CD14-positive monocyte (primary cell): ENCODE data around the gene CTSH. TPM values are rescaled to one million over a fixed set of nuclear protein-coding genes. Genes with fewer than 3 reads are reported as not detected.

Experiments
- DNase-seq, 3 donors: peaks; one replicate each; pipeline ENCODE4 v3.0.0-alpha.2; 2011 to 2022
- H2AFZ ChIP-seq: 2 replicates; pipeline ENCODE4 v1.6.0; 2012; ENCODE audit warnings: mild to moderate bottlenecking, low read depth, low read length, inconsistent platforms; ENCODE audit not compliant: insufficient read depth, poor library complexity, severe bottlenecking
- H3K27ac ChIP-seq, 2 donors: 1 replicate in 1 of 2; 2 replicates in 1 of 2; pipeline ENCODE4 v1.5.1; 2012 to 2013; ENCODE audit warnings: low read length in 2 of 2, control low read depth in 1 of 2, inconsistent platforms in 1 of 2, low read depth in 1 of 2, mild to moderate bottlenecking in 1 of 2
- H3K27me3 ChIP-seq, 2 donors: one replicate each; pipeline versions ENCODE4 v1.6.0 to v1.6.1; 2011 to 2013; ENCODE audit warnings: low read length in 2 of 2; ENCODE audit not compliant: control insufficient read depth in 2 of 2, insufficient read depth in 2 of 2
- H3K36me3 ChIP-seq, 2 donors: replicated peaks in 1 of 2; 1 replicate in 1 of 2; 2 replicates in 1 of 2; pipeline versions ENCODE4 v1.5.1 to v1.6.1; 2012 to 2013; ENCODE audit warnings: low read length in 2 of 2, control low read depth in 1 of 2, inconsistent platforms in 1 of 2, mild to moderate bottlenecking in 1 of 2; ENCODE audit not compliant: insufficient read depth in 2 of 2, control insufficient read depth in 1 of 2
- H3K4me1 ChIP-seq, 2 donors: 1 replicate in 1 of 2; 2 replicates in 1 of 2; pipeline versions ENCODE4 v1.5.1 to v1.6.1; 2012 to 2013; ENCODE audit warnings: low read length in 2 of 2, control low read depth in 1 of 2, inconsistent platforms in 1 of 2, mild to moderate bottlenecking in 1 of 2, moderate library complexity in 1 of 2; ENCODE audit not compliant: insufficient read depth in 2 of 2, control insufficient read depth in 1 of 2
- H3K4me2 ChIP-seq: replicated peaks from 2 replicates; pipeline ENCODE3; 2012; ENCODE audit warnings: low read length, moderate library complexity, mild to moderate bottlenecking; ENCODE audit not compliant: poor library complexity, severe bottlenecking; ENCODE audit errors: extremely low read depth
- H3K4me3 ChIP-seq, 3 experiments: fragments of 200-600 bp in 1 of 3; sonication (generic) in 1 of 3; replicated peaks in 1 of 3; 1 replicate in 2 of 3; 2 replicates in 1 of 3; pipeline ENCODE4 v1.5.1; 2011 to 2013; ENCODE audit warnings: low read length in 3 of 3, mild to moderate bottlenecking in 3 of 3, control low read depth in 2 of 3, low read depth in 2 of 3, inconsistent platforms in 1 of 3, moderate library complexity in 1 of 3
- H3K79me2 ChIP-seq: 2 replicates; pipeline ENCODE4 v1.6.0; 2012; ENCODE audit warnings: mild to moderate bottlenecking, control low read depth, inconsistent platforms, low read length, moderate library complexity; ENCODE audit not compliant: insufficient read depth
- H3K9ac ChIP-seq: 2 replicates; pipeline ENCODE4 v1.6.0; 2017; ENCODE audit warnings: low read length, mild to moderate bottlenecking; ENCODE audit not compliant: insufficient read depth, poor library complexity, severe bottlenecking
- H3K9me3 ChIP-seq, 2 donors: replicated peaks in 1 of 2; 1 replicate in 1 of 2; 2 replicates in 1 of 2; pipeline versions ENCODE4 v1.5.1 to v1.6.1; 2012 to 2013; ENCODE audit warnings: low read length in 2 of 2, control low read depth in 1 of 2; ENCODE audit not compliant: control insufficient read depth in 1 of 2, insufficient read depth in 1 of 2
- H4K20me1 ChIP-seq: 2 replicates; pipeline ENCODE4 v1.6.0; 2012; ENCODE audit warnings: mild to moderate bottlenecking, low read length, control low read depth, moderate library complexity; ENCODE audit not compliant: insufficient read depth
- H3K27ac Mint-ChIP-seq, 7 donors: one replicate each; pipeline ENCODE4 v1.8.0; 2020; ENCODE audit warnings: mild to moderate bottlenecking in 7 of 7, mixed read lengths in 7 of 7, moderate library complexity in 6 of 7, inconsistent platforms in 2 of 7
- H3K27me3 Mint-ChIP-seq, 3 donors: one replicate each; pipeline ENCODE4 v1.8.0; 2021 to 2022; ENCODE audit warnings: low read depth in 3 of 3, mild to moderate bottlenecking in 3 of 3, mixed read lengths in 3 of 3, moderate library complexity in 3 of 3, inconsistent platforms in 1 of 3
- H3K36me3 Mint-ChIP-seq, 2 donors: one replicate each; pipeline ENCODE4 v1.8.0; 2020; ENCODE audit warnings: mixed read lengths in 2 of 2, inconsistent platforms in 1 of 2, mild to moderate bottlenecking in 1 of 2
- H3K4me1 Mint-ChIP-seq: one replicate; pipeline ENCODE4 v1.8.0; 2020; ENCODE audit warnings: mild to moderate bottlenecking, mixed read lengths
- H3K4me3 Mint-ChIP-seq, 2 donors: one replicate each; pipeline ENCODE4 v1.8.0; 2020; ENCODE audit warnings: mild to moderate bottlenecking in 2 of 2, mixed read lengths in 2 of 2, moderate library complexity in 1 of 2
- H3K9me3 Mint-ChIP-seq, 7 donors: one replicate each; pipeline ENCODE4 v1.8.0; 2020 to 2022; ENCODE audit warnings: mixed read lengths in 7 of 7, mild to moderate bottlenecking in 6 of 7, moderate library complexity in 6 of 7, inconsistent platforms in 2 of 7
- WGBS: methylation state at CpG from one replicate; pipeline ENCODE4 v1.1.5; 2013; ENCODE audit warnings: missing lambda C conversion rate; ENCODE audit not compliant: insufficient coverage; 5-methylcytosine and 5-hydroxymethylcytosine counted together
- intact Hi-C, 2 donors: fragments of 100-400 bp; cut with micrococcal nuclease; formaldehyde crosslinking; loops; one replicate each; pipeline versions ENCODE4 v1.15.0 to v1.15.1; 2023
- polyA plus RNA-seq, 3 donors: library from polyadenylated mRNA; depleted of rRNA in 1 of 3; unstranded in 2 of 3; stranded (reverse) in 1 of 3; fragments of 300-500 nt in 2 of 3; fragments of >200 nt in 1 of 3; fragmentation: Illumina TruSeq in 2 of 3; gene quantifications; 1 replicate in 2 of 3; 2 replicates in 1 of 3; pipeline ENCODE4 v1.2.3, GENCODE V29; 2012 to 2021
- TF ChIP-seq, protein P1 (sequence below): fragments of 200-600 bp; IDR thresholded peaks from one replicate; pipeline ENCODE4 v1.8.0; 2022; ENCODE audit warnings: antibody characterized with exemption, mild to moderate bottlenecking

CTSH gene
- polyA plus RNA-seq, 3 donors: 555 to 884 (median 756) TPM

DNA sequence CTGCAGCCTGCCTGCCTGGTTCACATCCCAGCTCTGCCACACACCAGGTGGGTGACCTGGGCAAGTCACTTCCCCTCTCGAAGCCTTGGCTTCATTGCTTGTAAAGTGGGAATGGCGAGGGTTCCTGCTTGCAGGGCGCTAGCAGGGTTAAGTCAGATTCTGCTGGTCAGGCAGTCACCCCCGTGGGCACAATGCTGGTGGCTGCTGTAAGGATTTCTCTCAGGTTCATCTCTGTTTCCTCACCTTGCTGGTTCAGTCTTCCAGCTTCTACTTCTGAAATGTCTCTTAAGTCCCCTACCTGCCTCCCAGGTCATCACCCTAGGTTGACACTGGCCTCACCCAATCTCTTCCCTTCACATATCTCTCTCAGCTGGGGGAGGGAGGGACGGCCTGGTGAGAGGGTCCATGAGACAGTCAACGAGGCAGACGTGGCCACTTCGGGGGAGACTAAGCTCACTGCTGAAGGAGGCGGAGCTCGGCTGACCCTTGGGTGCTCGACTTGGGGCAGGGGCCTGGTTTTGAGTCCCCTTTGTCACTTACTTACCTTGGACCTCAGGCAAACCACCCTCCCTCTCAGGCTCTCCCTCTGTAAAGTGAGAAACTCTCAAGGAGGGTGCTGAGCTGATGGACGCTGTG is 11.5 kb downstream of the CTSH start:
- 88% methylated on average over 5 of the region's 12 CpGs for WGBS
- no peak for DNase-seq
- intact Hi-C loops: no loop called here
- Histone ChIP-seq H3K27me3 (no peaks in the 10 kb centered on the region), H3K4me1 (peaks cover 52 to 54% of the 10 kb centered on the region in 2 donors), H2AFZ (no peak overlapping the region), H3K9me3 (no peaks in the 10 kb centered on the region), H3K79me2 (peaks cover 70% of the 10 kb centered on the region), H3K4me2 (no peak overlapping the region), H4K20me1 (peaks cover 45% of the 10 kb centered on the region), H3K9ac (no peak overlapping the region), H3K4me3 (no peak overlapping the region), H3K36me3 (peaks cover 74 to 81% of the 10 kb centered on the region in 2 donors), H3K27ac (peak overlapping the region in 1 of 2 donors; percentile 33)
- no peaks in the 10 kb centered on the region for H3K9me3 Mint-ChIP-seq
- peak overlapping the region in 6 of 7 donors; percentile 14 to 73 (median 70) for H3K27ac Mint-ChIP-seq
- H3K27me3 Mint-ChIP-seq: no peaks in the 10 kb centered on the region
- TF ChIP-seq, protein P1, sequence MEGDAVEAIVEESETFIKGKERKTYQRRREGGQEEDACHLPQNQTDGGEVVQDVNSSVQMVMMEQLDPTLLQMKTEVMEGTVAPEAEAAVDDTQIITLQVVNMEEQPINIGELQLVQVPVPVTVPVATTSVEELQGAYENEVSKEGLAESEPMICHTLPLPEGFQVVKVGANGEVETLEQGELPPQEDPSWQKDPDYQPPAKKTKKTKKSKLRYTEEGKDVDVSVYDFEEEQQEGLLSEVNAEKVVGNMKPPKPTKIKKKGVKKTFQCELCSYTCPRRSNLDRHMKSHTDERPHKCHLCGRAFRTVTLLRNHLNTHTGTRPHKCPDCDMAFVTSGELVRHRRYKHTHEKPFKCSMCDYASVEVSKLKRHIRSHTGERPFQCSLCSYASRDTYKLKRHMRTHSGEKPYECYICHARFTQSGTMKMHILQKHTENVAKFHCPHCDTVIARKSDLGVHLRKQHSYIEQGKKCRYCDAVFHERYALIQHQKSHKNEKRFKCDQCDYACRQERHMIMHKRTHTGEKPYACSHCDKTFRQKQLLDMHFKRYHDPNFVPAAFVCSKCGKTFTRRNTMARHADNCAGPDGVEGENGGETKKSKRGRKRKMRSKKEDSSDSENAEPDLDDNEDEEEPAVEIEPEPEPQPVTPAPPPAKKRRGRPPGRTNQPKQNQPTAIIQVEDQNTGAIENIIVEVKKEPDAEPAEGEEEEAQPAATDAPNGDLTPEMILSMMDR: no peak
- H3K4me1 Mint-ChIP-seq: peaks cover 49% of the 10 kb centered on the region
- H3K36me3 Mint-ChIP-seq: peaks cover 76 to 98% of the 10 kb centered on the region in 2 donors
- H3K4me3 Mint-ChIP-seq: no peak overlapping the region

DNA sequence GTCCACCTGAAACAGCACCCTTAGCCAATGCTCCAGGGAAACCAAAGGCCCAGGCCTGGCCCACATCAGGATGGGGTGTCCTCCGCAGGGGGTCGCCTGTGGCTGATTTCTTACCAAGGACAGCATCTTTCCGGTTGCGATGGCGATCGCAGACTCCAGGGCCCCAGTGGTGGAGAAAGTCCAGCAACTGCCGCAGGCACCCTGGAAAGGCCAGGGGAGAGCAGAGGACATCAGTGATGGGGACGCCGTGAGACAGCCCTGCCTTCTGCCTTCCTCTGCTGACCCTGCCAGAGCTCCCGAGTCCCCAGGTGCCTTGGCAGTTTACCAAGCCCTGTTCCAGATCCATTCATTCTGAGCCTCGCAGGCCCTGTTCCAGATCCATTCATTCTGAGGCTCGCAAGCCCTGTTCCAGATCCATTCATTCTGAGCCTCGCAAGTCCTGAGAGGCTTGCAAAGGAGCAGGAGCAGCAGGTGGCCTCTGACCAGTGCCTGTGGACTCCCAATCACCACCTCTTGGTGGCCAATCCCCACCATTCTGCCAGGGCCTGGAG is 12.5 kb downstream of the CTSH start:
- peaks cover 81 to 99% of the 10 kb centered on the region in 2 donors for H3K36me3 Mint-ChIP-seq
- no peak for DNase-seq
- TF ChIP-seq, protein P1: no peak
- no peak overlapping the region for H3K4me3 Mint-ChIP-seq
- Histone ChIP-seq H3K27ac (peak overlapping the region in 1 of 2 donors; percentile 33), H3K4me2 (no peak overlapping the region), H2AFZ (no peak overlapping the region), H3K9ac (no peak overlapping the region), H3K4me1 (peaks cover 52 to 54% of the 10 kb centered on the region in 2 donors), H3K27me3 (no peaks in the 10 kb centered on the region), H4K20me1 (peaks cover 53% of the 10 kb centered on the region), H3K79me2 (peaks cover 70% of the 10 kb centered on the region), H3K9me3 (no peaks in the 10 kb centered on the region), H3K36me3 (peaks cover 82 to 90% of the 10 kb centered on the region in 2 donors), H3K4me3 (no peak overlapping the region)
- H3K9me3 Mint-ChIP-seq: no peaks in the 10 kb centered on the region
- peaks cover 48% of the 10 kb centered on the region for H3K4me1 Mint-ChIP-seq
- intact Hi-C loops: no loop called here
- peak overlapping the region in 2 of 7 donors; percentile 69 to 74 for H3K27ac Mint-ChIP-seq
- WGBS: 95% methylated on average over 13 of the region's 13 CpGs
- H3K27me3 Mint-ChIP-seq: peaks cover 0 to 2% (median 0%) of the 10 kb centered on the region in 3 donors
